HEK293 (cell line): Measurements from ENCODE around the gene ATF5.

Experiments
- CTCF ChIA-PET: fragments of 350-600 bp; formaldehyde crosslinking; extraction: SDS; loops from one replicate; lab custom pipeline; 2021; ENCODE audit warnings: antibody characterized with exemption; lab: Yijun Ruan, JAX
- POLR2A ChIA-PET: fragments of 300-600 bp; formaldehyde crosslinking; extraction: SDS; loops from one replicate; lab custom pipeline; 2020; ENCODE audit warnings: antibody characterized with exemption, inconsistent platforms; lab: Yijun Ruan, JAX
- H3K27ac ChIP-seq: fragments of 200-500 bp; sonication (Bioruptor generic); 2 replicates; pipeline ENCODE4 v1.5.1; 2014; ENCODE audit warnings: low read depth, low read length, control low read depth, inconsistent platforms; ENCODE audit errors: extremely low read depth
- H3K36me3 ChIP-seq, 2 experiments: fragments of 200-500 bp in 1 of 2; sonication (Bioruptor generic) in 1 of 2; 1 replicate in 1 of 2; 2 replicates in 1 of 2; pipeline ENCODE4 v1.5.1; 2014 to 2017; ENCODE audit warnings: inconsistent platforms in 2 of 2, low read length in 2 of 2; ENCODE audit not compliant: control insufficient read depth in 2 of 2, insufficient read depth in 1 of 2
- H3K4me1 ChIP-seq: fragments of 200-500 bp; sonication (Bioruptor generic); 2 replicates; pipeline ENCODE4 v1.5.1; 2014; ENCODE audit warnings: mild to moderate bottlenecking, low read length, inconsistent platforms; ENCODE audit not compliant: control insufficient read depth, insufficient read depth
- H3K4me3 ChIP-seq: 2 replicates; pipeline ENCODE4 v1.5.1; 2011; ENCODE audit warnings: low read depth, mild to moderate bottlenecking, control low read depth, low read length, moderate library complexity
- H3K9me3 ChIP-seq: fragments of 200-500 bp; sonication (Bioruptor generic); 2 replicates; pipeline ENCODE4 v1.5.1; 2014; ENCODE audit warnings: low read depth, low read length, inconsistent platforms; ENCODE audit not compliant: control insufficient read depth, insufficient read depth
- GLIS2 ChIP-seq: fragments of 450-650 bp; formaldehyde crosslinking; IDR thresholded peaks from 2 replicates; pipeline ENCODE4 v1.5.1; 2016; ENCODE audit warnings: missing biosample characterization, missing genetic modification characterization
- ZNF175 ChIP-seq: fragments of 450-650 bp; formaldehyde crosslinking; IDR thresholded peaks from 2 replicates; pipeline ENCODE4 v1.5.1; 2016; ENCODE audit warnings: missing biosample characterization, missing genetic modification characterization
- ZNF266 ChIP-seq: fragments of 450-650 bp; formaldehyde crosslinking; IDR thresholded peaks from 2 replicates; pipeline ENCODE4 v1.5.1; 2016; ENCODE audit warnings: missing biosample characterization, missing genetic modification characterization, low read depth
- ZNF555 ChIP-seq: fragments of 450-650 bp; formaldehyde crosslinking; conservative IDR thresholded peaks from 2 replicates; pipeline ENCODE4 v1.5.1; 2017; ENCODE audit warnings: missing biosample characterization, mild to moderate bottlenecking, missing genetic modification characterization, inconsistent platforms
- ZNF843 ChIP-seq: fragments of 450-650 bp; formaldehyde crosslinking; IDR thresholded peaks from 2 replicates; pipeline ENCODE4 v1.5.1; 2016; ENCODE audit warnings: missing biosample characterization, missing genetic modification characterization

ATF5 gene

GRCh38 chr19:49981603-49982593, 52.9 kb downstream of the ATF5 start:
- POLR2A ChIA-PET, result no interaction called here
- Histone ChIP-seq H3K27ac (no peak overlapping the region), H3K9me3 (no peaks in the 10 kb centered on the region), H3K4me3 (no peak overlapping the region), H3K4me1 (no peaks in the 10 kb centered on the region), H3K36me3 (peaks cover 0 to 30% of the 10 kb centered on the region in 2 experiments; a peak in 2 of 3 replicates)
- TF ChIP-seq ZNF843 (tag by site-specific recombination) (no peak), ZNF175 (tag by site-specific recombination) (no peak), GLIS2 (tag by site-specific recombination) (no peak), ZNF555 (tag by site-specific recombination) (no peak), ZNF266 (tag by site-specific recombination) (peak; percentile 77)
- CTCF ChIA-PET, result interaction anchor here (0.7 to 7.9 kb wide), 4 partner anchors 11 to 46 kb away, joined by 3 to 99 read pairs (median 11); no protein-coding TSS in a partner anchor
